HG03175 (cell line): Measurements from ENCODE around the gene MTG2.
"Not testable (repeated sequence)": the region's sequence is repeated elsewhere in the genome, so short reads cannot be mapped to it uniquely, and the experiment has no call there.

Source experiments
- ATAC-seq: cut with Tn5 transposase; IDR thresholded peaks from one replicate; pipeline ENCODE4 v1.9.1; 2021; ENCODE audit warnings: mild to moderate bottlenecking, moderate library complexity; ENCODE audit not compliant: unreplicated experiment

MTG2 gene

GRCh38 chr20:62143957-62144825 is 38.6 kb upstream of the MTG2 start:
- ATAC-seq = peak; percentile 2

GRCh38 chr20:62145688-62146018 is 37.2 kb upstream of the MTG2 start:
- ATAC-seq = no peak

GRCh38 chr20:62146019-62146755 is 36.6 kb upstream of the MTG2 start:
- no peak for ATAC-seq

- ATAC-seq = no peak
These were observed 35.7 kb upstream of the MTG2 start for GRCh38 chr20:62147125-62147524.

GRCh38 chr20:62147528-62147927 is 35.3 kb upstream of the MTG2 start:
- no peak for ATAC-seq

GRCh38 chr20:62148383-62148782 is 34.4 kb upstream of the MTG2 start:
- not testable (repeated sequence) for ATAC-seq

GRCh38 chr20:62148908-62149314 is 33.9 kb upstream of the MTG2 start:
- no peak for ATAC-seq

- no peak for ATAC-seq
These were observed 33.1 kb upstream of the MTG2 start for GRCh38 chr20:62149532-62150309.

GRCh38 chr20:62150310-62150575 is 32.6 kb upstream of the MTG2 start:
- no peak for ATAC-seq

- ATAC-seq = no peak
These were observed 31.6 kb upstream of the MTG2 start for GRCh38 chr20:62151225-62151624.

GRCh38 chr20:62151835-62152364 is 30.9 kb upstream of the MTG2 start:
- ATAC-seq = no peak

GRCh38 chr20:62155428-62156253 is 27.2 kb upstream of the MTG2 start:
- ATAC-seq = no peak

GRCh38 chr20:62156254-62156556 is 26.6 kb upstream of the MTG2 start:
- ATAC-seq = no peak

GRCh38 chr20:62156592-62157386 is 26.0 kb upstream of the MTG2 start:
- peak; percentile 53 for ATAC-seq

GRCh38 chr20:62157387-62158087 is 25.3 kb upstream of the MTG2 start:
- no peak for ATAC-seq

- ATAC-seq = no peak
These were observed 24.8 kb upstream of the MTG2 start for GRCh38 chr20:62158088-62158400.

- ATAC-seq = no peak
These were observed 24.3 kb upstream of the MTG2 start for GRCh38 chr20:62158541-62158940.

- ATAC-seq = no peak
These were observed 23.8 kb upstream of the MTG2 start for GRCh38 chr20:62159052-62159451.

GRCh38 chr20:62159839-62160238 is 23.0 kb upstream of the MTG2 start:
- ATAC-seq = no peak

GRCh38 chr20:62160253-62160652 is 22.6 kb upstream of the MTG2 start:
- no peak for ATAC-seq
